HuH-7.5 (cell line): Measurements from ENCODE around the gene KCNH2.
"Not testable (repeated sequence)": the region's sequence is repeated elsewhere in the genome, so short reads cannot be mapped to it uniquely, and the experiment has no call there.

Experiments
- DNase-seq: peaks from one replicate; pipeline ENCODE4 v3.0.0; 2011; ENCODE audit warnings: low spot score

KCNH2 gene, protein sequence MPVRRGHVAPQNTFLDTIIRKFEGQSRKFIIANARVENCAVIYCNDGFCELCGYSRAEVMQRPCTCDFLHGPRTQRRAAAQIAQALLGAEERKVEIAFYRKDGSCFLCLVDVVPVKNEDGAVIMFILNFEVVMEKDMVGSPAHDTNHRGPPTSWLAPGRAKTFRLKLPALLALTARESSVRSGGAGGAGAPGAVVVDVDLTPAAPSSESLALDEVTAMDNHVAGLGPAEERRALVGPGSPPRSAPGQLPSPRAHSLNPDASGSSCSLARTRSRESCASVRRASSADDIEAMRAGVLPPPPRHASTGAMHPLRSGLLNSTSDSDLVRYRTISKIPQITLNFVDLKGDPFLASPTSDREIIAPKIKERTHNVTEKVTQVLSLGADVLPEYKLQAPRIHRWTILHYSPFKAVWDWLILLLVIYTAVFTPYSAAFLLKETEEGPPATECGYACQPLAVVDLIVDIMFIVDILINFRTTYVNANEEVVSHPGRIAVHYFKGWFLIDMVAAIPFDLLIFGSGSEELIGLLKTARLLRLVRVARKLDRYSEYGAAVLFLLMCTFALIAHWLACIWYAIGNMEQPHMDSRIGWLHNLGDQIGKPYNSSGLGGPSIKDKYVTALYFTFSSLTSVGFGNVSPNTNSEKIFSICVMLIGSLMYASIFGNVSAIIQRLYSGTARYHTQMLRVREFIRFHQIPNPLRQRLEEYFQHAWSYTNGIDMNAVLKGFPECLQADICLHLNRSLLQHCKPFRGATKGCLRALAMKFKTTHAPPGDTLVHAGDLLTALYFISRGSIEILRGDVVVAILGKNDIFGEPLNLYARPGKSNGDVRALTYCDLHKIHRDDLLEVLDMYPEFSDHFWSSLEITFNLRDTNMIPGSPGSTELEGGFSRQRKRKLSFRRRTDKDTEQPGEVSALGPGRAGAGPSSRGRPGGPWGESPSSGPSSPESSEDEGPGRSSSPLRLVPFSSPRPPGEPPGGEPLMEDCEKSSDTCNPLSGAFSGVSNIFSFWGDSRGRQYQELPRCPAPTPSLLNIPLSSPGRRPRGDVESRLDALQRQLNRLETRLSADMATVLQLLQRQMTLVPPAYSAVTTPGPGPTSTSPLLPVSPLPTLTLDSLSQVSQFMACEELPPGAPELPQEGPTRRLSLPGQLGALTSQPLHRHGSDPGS

DNA sequence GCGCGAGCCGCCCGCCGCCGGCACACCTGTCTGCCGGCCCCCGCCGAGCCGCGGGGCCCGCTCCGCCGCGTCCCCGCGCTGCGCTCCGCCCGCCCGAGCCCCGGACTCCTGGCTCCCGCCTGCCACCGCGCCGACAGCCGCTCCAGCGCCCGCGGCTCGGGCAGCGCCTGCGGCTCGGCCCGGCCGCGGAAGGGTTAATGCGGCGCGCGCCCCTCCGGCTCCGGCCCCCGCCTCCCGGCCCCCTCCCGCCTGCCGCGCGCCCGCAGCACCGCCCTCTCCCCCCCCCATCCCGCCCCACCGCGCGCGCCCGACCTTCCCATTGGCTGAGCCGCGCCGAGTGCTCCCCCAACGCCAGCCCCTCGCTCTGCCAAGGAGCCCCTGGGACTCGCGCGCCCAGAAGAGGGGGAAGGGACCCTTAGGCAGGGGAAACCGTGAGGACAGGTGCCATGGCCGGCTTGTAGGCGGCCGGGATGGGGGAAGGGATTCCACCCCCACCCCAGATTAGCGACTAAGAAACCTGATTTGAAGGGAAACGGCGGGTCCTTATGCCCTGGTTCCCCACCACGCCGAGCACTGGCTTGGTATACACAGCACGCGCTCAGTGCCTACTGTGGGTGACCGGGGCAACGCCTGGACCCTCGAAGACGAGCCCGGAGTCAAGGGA lies at the start of gene KCNH2:
KCNH2 (minus strand) TSS at position 196 of the 664 bp plus-strand sequence. CDS start 408 bp downstream, outside the sequence.
- DNase-seq: peak; percentile 78

DNA sequence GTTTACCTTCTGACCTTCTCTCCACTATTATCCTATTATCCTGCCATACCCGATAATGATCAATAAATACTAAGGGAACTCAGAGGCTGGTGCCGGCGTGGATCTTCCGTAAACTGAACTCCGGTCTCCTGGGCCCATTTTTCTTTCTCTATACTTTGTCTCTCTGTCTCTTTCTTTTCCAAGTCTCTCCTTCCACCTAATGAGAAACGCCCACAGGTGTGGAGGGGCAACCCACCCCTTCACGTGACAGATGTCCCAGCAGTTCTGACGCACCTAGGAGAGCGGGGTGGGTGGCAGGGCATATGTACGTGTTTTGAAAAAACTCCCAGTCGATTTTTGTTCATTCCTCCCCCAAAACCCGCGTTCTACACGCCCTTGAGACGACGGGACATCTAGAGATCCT lies 49.6 kb upstream of the KCNH2 start:
- DNase-seq: not testable (repeated sequence)

DNA sequence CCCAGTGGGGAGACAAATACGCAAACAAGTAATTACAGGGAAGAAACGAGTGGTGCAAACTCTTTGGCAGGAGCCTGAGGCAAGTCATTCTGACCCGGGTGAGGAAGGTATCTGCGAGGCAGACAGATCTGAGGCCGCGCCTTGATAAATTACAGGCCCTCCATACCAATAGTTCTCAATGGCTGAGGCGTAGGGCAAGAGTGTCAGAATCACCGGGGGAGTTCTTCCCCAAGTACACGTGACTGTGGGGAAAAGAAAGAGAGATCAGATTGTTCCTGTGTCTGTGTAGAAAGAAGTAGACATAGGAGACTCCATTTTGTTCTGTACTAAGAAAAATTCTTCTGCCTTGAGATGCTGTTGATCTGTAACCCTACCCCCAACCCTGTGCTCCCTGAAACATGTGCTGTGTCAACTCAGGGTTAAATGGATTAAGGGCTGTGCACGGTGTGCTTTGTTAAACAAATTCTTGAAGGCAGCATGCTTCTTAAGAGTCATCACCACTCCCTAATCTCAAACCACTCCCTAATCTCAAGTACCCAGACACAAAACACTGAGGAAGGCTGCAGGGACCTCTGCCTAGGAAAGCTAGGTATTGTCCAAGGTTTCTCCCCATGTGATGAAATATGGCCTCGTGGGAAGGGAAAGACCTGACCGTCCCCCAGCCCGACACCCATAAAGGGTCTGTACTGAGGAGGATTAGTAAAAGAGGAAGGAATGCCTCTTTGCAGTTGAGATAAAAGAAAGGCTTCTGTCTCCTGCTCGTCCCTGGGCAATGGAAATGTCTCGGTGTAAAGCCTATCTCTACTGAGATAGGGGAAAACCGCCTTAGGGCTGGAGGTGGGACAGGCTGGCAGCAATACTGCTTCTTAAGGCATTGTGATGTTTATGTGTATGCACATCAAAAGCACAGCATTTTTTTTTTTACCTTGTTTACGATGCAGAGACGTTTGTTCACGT lies 48.9 kb upstream of the KCNH2 start:
- not testable (repeated sequence) for DNase-seq

DNA sequence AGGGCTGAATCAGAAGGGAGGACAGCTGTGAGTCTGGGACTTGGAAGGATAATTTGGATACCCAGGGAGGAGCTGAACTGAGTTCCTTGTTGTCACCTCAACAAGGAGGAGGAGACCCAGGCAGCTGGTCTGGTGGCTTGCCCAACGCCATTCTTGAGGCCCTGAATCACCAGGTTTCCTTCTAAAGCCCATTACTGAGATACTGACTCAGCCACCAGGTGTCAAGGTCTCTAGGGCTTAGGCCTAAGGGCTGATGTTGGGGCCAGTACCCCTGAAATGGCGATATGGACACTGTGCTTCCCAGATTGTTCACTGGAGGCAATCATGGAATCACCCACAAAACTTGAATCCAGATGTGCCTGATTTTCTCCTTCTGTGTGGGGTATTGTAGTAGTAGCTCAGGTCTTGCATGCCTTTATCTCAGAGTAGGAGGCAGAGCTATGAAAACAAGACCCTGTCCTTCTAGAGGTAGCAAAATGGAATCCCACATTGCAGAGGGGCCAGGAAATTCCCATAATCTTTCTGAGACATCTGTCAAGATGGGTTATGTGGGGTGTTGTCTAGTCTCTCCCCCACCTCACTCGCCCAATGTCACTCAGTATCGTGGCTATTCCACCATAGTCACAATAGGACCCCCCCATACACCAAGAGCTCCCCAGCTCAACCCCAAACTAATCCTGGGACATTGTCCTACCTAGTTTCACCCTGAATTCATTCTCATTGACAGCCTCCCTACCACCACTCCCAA lies 48.0 kb upstream of the KCNH2 start:
- no peak for DNase-seq

DNA sequence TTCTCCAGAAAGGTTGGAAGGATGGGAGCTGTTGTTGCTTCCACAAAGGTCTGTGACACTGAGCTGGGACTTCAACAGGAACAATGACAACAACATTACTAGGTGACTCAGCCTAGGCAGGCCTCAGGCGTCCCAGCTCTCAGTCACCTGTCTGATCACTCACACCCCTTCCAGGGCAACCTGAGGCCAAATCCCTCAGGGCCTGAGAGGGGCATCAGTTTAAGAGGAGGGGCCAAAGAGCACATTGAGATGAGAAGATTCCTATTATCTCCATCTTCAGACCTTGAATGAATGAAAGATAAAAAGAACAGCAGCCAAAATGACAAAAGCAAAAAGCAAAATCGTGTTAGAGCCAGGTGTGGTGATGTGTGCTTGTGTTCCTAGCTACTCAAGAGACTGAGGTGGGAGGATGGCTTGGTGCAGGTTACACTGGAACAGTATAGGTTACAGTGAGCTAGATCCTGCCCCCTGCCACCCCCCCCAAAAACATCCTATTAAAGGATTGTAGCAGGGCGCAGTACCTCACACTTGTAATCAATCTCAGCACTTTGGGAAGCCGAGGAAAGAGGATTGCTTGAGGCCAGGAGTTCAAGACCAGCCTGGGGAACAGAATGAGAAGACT lies 46.4 kb upstream of the KCNH2 start, which contains the start of gene ATG9B:
ATG9B (minus strand) TSS at position 60 of the 622 bp plus-strand sequence. CDS start 71 bp downstream, outside the sequence.
- DNase-seq: no peak

DNA sequence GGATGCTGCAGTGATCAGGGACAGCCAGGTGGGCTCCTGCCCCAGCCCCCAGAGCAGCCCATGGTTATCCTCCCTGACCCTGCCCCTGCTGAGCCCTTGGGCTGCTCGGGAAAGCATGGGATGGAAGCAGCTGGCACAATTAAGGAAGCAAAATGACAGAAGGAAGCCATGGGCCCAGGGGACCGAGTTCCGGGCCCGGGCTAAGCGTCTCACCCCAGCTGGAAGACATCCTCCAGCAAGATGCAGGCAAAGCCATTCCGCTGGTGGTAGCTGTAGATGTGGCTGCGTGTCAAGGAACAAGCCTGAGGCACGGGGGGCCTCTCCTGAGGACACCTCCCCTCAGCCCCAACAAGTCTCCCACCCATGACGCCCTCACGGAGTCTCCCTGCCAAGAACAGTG lies 45.1 kb upstream of the KCNH2 start:
- no peak for DNase-seq

DNA sequence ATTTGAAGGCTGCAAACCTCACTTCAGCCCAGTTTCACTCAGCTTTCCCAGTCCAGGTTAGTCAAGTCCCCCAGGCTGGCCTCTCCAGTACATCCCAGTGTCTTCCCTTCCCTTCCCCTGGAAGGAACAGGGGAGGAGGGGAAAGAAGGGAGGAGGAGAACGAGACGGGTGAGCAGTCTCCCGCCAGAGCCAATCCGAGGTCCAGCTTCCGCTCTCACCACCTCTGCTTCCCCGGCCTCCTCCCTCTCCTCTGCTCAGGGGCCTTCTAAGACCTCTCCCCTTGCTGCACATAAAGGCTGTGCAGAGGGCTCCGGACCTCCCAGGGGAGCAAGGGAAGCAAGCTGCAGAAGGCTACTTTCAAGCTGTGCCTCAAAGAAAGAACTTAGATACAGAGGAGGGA lies 42.1 kb upstream of the KCNH2 start:
- DNase-seq: no peak

DNA sequence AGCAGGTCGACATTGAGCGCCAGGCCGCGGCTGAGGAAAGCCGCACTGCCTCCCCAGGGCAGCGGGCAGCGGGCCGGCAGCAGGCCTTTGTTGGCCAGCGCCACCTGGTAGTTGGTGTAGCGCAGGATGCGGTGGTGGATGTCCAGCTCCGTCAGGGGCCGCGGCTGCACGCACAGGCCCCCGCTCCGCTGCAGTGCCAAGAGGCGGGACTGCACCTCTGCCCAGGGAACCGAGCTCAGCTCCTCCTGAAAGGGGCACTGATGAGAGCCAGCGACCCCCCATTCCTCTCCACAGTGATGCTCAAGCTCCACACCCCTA lies 41.0 kb upstream of the KCNH2 start:
- no peak for DNase-seq

DNA sequence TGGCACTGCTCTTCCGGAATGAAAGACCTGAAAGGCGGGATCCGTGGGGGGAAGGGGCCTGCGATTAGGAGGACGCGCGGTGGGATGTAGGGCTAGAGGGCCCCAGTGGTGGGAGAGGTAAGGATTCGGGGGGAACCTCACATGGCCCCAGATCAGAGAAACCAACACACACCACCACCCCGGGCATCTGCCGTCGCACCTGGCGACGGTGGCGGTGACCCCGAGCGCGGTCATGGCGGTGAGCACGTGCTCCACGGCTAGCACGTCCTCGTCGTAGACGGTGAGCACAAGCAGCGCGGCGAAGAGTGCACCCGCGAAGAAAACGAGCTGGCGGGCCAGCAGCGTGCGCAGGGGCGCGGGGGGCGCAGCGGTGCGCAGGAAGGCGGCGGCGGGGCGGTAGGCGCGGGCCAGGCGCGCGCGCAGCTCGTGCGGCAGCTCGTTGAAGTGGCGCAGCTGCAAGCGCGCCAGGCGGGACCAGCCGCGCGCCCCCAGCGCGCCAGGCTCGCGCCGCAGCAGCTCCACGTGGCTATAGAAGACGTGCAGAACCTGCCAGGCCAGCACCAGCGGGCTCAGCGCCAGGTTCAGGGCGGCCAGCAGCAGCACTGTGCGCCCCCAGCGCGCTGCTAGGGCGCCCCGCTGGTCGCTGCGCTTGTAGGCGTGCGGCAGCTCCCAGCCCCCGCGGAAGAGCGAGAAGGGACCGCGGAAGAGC lies 40.5 kb upstream of the KCNH2 start:
- DNase-seq: no peak

DNA sequence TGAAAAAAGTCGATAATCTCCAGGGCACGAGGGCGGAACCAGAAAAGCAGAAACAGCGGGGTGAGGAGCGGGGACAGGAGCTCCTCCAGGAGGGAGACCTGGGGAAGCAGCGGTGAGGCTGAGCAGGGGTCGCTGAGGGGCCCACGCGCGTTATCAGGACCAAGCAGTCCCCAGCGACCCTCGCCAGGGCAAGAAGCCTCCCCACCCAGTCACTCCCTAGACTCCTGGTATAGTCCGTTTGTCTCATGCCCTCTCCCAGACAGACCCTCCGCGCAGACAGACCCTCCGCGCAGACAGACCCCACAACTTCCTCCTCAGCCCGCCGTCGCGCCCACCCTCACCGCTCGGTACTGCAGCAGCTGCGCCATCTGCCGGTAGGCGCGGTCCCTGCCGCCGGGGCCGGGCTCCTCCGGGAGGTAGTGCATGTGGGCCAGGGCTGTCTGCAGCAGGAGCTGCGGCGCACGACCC lies 39.9 kb upstream of the KCNH2 start:
- DNase-seq: peak; percentile 93

DNA sequence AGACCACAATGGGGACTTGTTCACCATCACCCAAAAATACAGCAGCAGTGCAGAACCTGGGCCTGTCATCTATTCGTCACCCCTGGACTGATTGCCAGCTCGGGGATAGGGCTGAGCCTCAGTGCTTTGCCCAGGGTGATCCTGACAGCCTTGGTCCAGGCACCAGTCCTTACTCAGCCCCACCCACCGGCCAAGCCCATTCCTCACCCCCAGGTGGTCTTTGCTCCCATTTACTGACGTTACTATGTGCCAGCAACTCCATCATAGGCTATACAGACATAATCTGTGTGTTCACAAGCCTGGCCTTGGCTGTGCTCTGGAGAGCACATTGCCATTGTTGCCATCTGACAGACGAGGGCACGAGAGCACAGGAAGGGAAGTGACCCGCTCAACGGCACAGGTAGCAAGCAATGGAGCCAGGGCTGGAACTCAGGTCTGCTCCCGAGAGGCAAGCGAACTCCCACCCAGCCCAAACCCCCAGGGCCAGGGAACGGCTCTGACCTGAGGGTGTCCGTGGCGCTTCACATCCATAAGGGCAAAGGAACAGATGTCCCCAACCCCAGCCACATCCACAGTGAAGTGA lies 39.3 kb upstream of the KCNH2 start:
- DNase-seq: no peak

DNA sequence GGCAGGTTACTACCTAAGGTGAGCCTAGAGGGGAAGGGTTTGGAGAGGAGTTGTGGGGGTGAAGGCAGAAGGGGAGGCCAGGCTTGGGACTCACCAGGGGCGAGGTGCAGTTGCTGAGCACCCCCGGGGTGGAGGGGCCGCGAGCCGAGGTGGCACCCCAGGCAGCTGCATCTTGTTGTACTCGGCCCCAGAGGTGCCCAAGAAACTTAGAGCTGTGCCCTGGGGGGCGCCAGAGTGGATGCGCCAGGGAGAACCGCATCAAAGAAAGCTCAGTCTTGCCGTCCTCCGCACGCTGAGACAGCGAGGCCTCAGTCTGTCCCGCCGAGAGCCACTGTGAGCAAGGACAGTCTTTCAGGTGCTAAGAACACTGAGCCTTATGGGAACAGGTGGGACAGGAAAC lies 38.8 kb upstream of the KCNH2 start:
- no peak for DNase-seq

DNA sequence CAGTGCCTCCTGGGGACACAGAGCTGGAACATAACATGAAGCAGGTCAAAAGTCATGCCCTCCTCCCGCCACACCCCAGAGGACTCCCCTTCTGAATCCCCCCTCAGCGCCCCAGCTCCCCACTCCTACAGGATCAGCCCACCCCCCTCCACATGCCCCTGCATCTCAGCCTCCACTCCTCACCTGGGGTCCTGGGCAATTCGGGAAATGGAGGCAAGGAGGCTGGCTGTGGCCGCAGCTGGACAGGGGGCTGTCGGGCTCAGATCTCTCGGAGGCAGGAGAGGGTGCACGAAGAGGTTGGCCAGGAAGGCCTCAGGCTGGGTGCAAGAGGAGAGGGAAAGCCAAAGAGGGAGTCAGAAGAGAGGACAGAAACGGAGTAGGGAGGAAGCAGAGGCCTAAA lies 38.4 kb upstream of the KCNH2 start:
- no peak for DNase-seq

DNA sequence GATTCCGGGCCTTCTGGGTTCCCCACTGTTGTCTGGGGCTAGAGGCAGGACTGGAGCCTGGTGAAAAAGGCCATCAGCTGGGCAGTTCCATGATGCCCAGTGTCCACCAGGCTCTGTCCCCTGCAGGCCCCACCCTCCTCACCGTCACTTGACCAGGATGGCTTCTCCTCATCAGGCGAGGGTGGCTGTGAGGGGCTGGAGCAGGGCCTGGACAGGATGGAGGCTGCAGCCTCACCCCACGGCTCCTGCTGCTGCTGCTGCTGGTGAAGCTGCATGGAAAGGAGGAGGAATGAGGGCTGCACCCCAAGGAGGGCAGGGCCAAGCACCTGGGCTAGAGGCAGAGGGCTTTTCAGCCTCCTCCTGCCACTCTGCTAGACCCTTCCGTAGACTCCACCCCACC lies 37.8 kb upstream of the KCNH2 start:
- no peak for DNase-seq

DNA sequence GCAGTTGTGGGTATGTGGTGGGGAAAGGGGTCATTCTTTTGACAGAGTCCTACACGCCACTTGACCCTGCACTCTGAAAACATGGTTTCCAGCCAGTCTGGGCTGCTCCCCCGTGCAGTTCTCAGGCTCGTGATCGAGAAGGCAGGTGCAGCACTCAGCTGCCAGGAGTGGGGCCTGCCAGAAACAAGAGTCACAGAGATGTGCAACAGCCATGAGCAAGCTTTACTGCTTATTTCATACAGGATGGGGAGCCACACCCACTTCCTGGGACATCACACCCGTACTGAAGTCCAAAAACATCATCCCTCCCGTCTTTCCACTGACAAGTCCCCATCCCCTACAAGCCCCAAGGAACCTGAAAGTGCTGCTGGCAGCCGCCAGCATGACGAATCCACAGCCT lies 36.8 kb upstream of the KCNH2 start:
- no peak for DNase-seq

DNA sequence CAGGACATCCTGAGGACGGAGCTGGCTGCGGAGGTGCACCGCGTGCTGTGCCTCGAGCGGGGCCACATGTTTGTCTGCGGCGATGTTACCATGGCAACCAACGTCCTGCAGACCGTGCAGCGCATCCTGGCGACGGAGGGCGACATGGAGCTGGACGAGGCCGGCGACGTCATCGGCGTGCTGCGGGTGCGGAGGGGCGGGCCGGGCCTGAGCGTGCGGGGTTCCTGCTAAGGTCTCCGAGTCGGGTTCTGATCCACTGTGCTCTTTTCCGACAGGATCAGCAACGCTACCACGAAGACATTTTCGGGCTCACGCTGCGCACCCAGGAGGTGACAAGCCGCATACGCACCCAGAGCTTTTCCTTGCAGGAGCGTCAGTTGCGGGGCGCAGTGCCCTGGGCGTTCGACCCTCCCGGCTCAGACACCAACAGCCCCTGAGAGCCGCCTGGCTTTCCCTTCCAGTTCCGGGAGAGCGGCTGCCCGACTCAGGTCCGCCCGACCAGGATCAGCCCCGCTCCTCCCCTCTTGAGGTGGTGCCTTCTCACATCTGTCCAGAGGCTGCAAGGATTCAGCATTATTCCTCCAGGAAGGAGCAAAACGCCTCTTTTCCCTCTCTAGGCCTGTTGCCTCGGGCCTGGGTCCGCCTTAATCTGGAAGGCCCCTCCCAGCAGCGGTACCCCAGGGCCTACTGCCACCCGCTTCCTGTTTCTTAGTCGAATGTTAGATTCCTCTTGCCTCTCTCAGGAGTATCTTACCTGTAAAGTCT lies 35.8 kb upstream of the KCNH2 start:
- DNase-seq: peak; percentile 94

DNA sequence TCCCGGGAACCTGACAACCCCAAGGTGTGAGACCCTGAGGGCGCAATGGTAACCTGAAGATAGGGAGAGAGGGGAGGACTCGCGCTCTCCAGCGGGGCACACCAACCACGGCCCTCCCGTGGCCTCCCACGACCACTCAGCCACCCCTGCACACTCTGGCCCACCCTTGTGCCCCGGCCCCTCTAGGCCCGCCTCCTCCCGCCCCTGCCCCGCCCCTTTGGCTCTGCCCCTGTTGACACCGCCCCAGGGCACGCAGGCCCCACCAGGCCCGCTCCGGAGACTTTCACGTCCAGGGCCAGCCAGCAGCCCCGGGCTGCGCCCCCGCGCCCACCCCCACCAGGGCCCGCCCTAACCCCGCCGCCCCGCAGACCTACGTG lies 35.2 kb upstream of the KCNH2 start:
- no peak for DNase-seq

DNA sequence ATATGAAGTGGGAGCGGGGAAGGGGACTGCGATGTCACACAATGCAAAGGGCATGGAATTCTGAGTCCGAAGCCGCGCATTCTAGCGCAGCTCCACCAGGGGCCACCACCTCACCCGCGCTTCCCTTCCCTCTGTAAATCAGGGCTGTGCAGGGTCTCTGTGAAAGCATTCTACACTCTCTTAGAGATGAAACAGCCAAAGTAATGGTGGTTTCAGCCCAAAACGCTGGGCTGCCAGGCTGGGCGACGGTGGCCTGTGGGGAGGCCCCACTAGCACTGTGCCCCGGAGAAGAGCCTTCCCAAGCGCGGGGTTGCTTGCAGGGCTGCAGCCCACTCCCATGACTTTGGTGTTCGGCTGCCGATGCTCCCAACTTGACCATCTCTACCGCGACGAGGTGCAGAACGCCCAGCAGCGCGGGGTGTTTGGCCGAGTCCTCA lies 34.8 kb upstream of the KCNH2 start:
- peak; percentile 94 for DNase-seq
